ENCODE results near the gene TCERG1L.

DNA sequence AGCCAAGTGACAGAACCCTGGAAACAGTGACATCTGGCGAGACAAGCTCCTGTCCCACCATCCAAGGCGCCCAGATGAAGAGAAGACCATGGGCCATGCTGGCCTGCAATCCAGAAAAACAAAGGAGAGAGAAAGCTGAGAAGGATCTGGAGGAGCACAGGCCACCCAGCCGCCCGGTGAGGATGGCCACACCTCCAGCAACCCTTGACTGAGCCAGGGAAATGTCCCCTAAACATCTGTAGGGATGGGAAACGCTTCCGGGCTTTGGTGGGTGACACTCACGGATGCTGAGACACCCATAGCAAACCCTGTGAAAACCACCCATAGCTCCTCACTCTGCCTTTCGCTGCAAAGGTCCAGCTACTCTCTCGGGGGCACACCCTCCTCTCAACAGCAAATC lies 32.0 kb downstream of the TCERG1L start:
- TF ChIP-seq, protein P1, sequence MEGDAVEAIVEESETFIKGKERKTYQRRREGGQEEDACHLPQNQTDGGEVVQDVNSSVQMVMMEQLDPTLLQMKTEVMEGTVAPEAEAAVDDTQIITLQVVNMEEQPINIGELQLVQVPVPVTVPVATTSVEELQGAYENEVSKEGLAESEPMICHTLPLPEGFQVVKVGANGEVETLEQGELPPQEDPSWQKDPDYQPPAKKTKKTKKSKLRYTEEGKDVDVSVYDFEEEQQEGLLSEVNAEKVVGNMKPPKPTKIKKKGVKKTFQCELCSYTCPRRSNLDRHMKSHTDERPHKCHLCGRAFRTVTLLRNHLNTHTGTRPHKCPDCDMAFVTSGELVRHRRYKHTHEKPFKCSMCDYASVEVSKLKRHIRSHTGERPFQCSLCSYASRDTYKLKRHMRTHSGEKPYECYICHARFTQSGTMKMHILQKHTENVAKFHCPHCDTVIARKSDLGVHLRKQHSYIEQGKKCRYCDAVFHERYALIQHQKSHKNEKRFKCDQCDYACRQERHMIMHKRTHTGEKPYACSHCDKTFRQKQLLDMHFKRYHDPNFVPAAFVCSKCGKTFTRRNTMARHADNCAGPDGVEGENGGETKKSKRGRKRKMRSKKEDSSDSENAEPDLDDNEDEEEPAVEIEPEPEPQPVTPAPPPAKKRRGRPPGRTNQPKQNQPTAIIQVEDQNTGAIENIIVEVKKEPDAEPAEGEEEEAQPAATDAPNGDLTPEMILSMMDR (IDR thresholded peaks at IDR 0.05; ENCODE audit: insufficient read depth, low read length): no peak
- no peak for TF ChIP-seq POLR2AphosphoS5 (IDR thresholded peaks at IDR 0.05; ENCODE audit: low read depth)
- TF ChIP-seq GABPA (IDR thresholded peaks at IDR 0.05; ENCODE audit: low read depth): no peak
- TF ChIP-seq, protein P2, sequence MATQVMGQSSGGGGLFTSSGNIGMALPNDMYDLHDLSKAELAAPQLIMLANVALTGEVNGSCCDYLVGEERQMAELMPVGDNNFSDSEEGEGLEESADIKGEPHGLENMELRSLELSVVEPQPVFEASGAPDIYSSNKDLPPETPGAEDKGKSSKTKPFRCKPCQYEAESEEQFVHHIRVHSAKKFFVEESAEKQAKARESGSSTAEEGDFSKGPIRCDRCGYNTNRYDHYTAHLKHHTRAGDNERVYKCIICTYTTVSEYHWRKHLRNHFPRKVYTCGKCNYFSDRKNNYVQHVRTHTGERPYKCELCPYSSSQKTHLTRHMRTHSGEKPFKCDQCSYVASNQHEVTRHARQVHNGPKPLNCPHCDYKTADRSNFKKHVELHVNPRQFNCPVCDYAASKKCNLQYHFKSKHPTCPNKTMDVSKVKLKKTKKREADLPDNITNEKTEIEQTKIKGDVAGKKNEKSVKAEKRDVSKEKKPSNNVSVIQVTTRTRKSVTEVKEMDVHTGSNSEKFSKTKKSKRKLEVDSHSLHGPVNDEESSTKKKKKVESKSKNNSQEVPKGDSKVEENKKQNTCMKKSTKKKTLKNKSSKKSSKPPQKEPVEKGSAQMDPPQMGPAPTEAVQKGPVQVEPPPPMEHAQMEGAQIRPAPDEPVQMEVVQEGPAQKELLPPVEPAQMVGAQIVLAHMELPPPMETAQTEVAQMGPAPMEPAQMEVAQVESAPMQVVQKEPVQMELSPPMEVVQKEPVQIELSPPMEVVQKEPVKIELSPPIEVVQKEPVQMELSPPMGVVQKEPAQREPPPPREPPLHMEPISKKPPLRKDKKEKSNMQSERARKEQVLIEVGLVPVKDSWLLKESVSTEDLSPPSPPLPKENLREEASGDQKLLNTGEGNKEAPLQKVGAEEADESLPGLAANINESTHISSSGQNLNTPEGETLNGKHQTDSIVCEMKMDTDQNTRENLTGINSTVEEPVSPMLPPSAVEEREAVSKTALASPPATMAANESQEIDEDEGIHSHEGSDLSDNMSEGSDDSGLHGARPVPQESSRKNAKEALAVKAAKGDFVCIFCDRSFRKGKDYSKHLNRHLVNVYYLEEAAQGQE (IDR thresholded peaks at IDR 0.05; ENCODE audit: insufficient replicate concordance, low read depth): no peak
